H1 (cell line): Measurements from ENCODE around the gene GCC1. TPM values are rescaled to one million over a fixed set of nuclear protein-coding genes. Genes with fewer than 3 reads are reported as not detected.

Source experiments
- CTBP2 ChIP-seq: IDR thresholded peaks from 2 replicates; pipeline ENCODE4 v1.7.0; 2011; ENCODE audit warnings: borderline replicate concordance, mild to moderate bottlenecking, moderate library complexity, mixed read lengths, low read length; ENCODE audit not compliant: insufficient read depth, insufficient read length
- polyA plus RNA-seq, 7 experiments: library from polyadenylated mRNA; depleted of rRNA in 3 of 7; stranded (reverse) in 5 of 7; unstranded in 2 of 7; fragments of >200 nt in 5 of 7; fragments of 200-250 nt in 2 of 7; gene quantifications; 1 replicate in 5 of 7; 2 replicates in 1 of 7; 4 replicates in 1 of 7; pipeline versions ENCODE4 v1.2.1 to v1.2.3, GENCODE V29; 2011 to 2013; ENCODE audit warnings: missing spikeins in 2 of 7, mixed read lengths in 2 of 7
- total RNA-seq: library from RNA; stranded (reverse); fragmentation: NEBNext Ultra II Directional; extraction: Animal tissue kit (Norgen Biotek cat#: 25700); gene quantifications from 2 replicates; pipeline ENCODE4 v1.2.1, GENCODE V29; 2021

The GCC1 gene
- total and polyA plus RNA-seq, 2 of the 8 experiments (the other 6 are each of a cell fraction or from before 2014, with no cell fraction given), result 3.3 to 15.0 TPM

DNA sequence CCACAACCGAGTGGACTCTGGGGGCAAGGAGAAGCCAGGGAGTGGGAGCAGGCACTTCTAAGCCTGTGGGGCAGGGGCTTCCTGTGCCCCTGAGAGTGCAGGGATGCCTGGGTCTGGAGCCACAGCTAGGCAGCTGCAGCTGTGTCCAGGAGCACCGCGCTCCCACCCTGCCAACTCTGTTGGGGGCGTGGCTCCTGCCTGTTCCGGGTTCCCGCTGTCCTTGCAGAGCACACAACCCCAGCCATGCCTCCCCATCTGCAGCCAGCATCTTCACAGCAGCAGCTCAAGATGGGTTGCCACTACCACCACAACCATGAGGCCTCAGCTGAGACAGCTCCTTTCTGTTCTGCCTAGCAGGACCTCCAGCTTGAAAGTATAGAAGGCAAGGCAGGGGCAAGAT is 23.9 kb upstream of the GCC1 start (continued):
- TF ChIP-seq CTBP2, result no peak
